Upper lobe of left lung (tissue), 6 donors: ENCODE data around the gene LBR. TPM values are rescaled to one million over a fixed set of nuclear protein-coding genes. Genes with fewer than 3 reads are reported as not detected.
A peak's percentile ranks its signal among the peaks of the same experiment; 100 is the strongest.
"Not testable (repeated sequence)": the region's sequence is repeated elsewhere in the genome, so short reads cannot be mapped to it uniquely, and the experiment has no call there.

Experiments
- ATAC-seq, 2 donors: fragments of 200-7000 bp; cut with Tn5 transposase; one replicate each; pipeline ENCODE4 v1.9.1; 2022; ENCODE audit warnings: mild to moderate bottlenecking in 2 of 2, moderate library complexity in 2 of 2; ENCODE audit not compliant: low FRiP score in 2 of 2
- DNase-seq, 2 donors: peaks; one replicate each; pipeline ENCODE4 v3.0.0-alpha.2; 2019 to 2020
- H3K27ac ChIP-seq, 4 donors: fragments of 200-600 bp; sonication (generic); one replicate each; pipeline ENCODE4 v1.5.1; 2016 to 2019
- H3K27me3 ChIP-seq, 4 donors: fragments of 200-600 bp; sonication (generic); one replicate each; pipeline ENCODE4 v1.5.1; 2017 to 2019
- H3K36me3 ChIP-seq, 4 donors: fragments of 200-600 bp; sonication (generic); one replicate each; pipeline ENCODE4 v1.5.1; 2016 to 2019
- H3K4me1 ChIP-seq, 4 donors: fragments of 200-600 bp; sonication (generic); one replicate each; pipeline ENCODE4 v1.5.1; 2018 to 2019
- H3K4me3 ChIP-seq, 4 donors: fragments of 200-600 bp; sonication (generic); one replicate each; pipeline ENCODE4 v1.5.1; 2017 to 2019; ENCODE audit warnings: mild to moderate bottlenecking in 2 of 4, moderate library complexity in 1 of 4
- H3K9me3 ChIP-seq, 4 donors: fragments of 200-600 bp; sonication (generic); one replicate each; pipeline ENCODE4 v1.5.1; 2018 to 2019
- CTCF ChIP-seq, 6 experiments: fragments of 450-650 bp in 4 of 6; fragments of 200-600 bp in 2 of 6; sonication (generic) in 2 of 6; IDR thresholded peaks; one replicate each; pipeline ENCODE4 v1.5.1; 2016 to 2019; ENCODE audit warnings: antibody characterized with exemption in 6 of 6
- EP300 ChIP-seq, 4 donors: sonication (generic); formaldehyde crosslinking; IDR thresholded peaks; one replicate each; pipeline ENCODE4 v1.5.1; 2017; ENCODE audit warnings: antibody characterized with exemption in 4 of 4, control low read depth in 2 of 4
- POLR2A ChIP-seq, 4 donors: fragments of 450-650 bp; IDR thresholded peaks; one replicate each; pipeline ENCODE4 v1.5.1; 2016 to 2017; ENCODE audit warnings: antibody characterized with exemption in 4 of 4, mild to moderate bottlenecking in 2 of 4
- POLR2AphosphoS5 ChIP-seq, 2 donors: sonication (generic); formaldehyde crosslinking; IDR thresholded peaks; one replicate each; pipeline ENCODE4 v1.5.1; 2017; ENCODE audit warnings: antibody characterized with exemption in 2 of 2
- WGBS, 2 donors: methylation state at CpG; one replicate each; pipeline ENCODE4 v1.1.5; 2017 to 2018; 5-methylcytosine and 5-hydroxymethylcytosine counted together
- total RNA-seq, 6 donors: library from RNA; depleted of rRNA in 4 of 6; stranded (reverse); fragments of >200 nt in 4 of 6; gene quantifications; one replicate each; pipeline versions ENCODE4 v1.1.0 to v1.2.1, GENCODE V29; 2016 to 2021
- donor health status: DM: no; HTN: no; CAD: no; lungs with moderate emphysema.
- donor health status: DM: no; HTN: yes; CAD: no; lungs with severe emphysema.

The LBR gene
- total RNA-seq, 6 donors from 2014 or later, result 32.8 to 50.3 (median 40.1) TPM

GRCh38 chr1:225474986-225475820 lies 47.4 kb upstream of the LBR start:
- Histone ChIP-seq H3K27ac (no peak overlapping the region), H3K4me3 (peak overlapping the region in 1 of 4 donors; percentile 5), H3K27me3 (no peaks in the 10 kb centered on the region), H3K4me1 (peaks cover 4 to 5% (median 4%) of the 10 kb centered on the region in 4 donors), H3K9me3 (no peaks in the 10 kb centered on the region), H3K36me3 (no peaks in the 10 kb centered on the region)
- 38 to 69% methylated on average over 22 to 37 of the region's 50 CpGs for WGBS, 2 donors
- TF ChIP-seq CTCF (IDR thresholded peaks at IDR 0.05), result peak; percentile 100
- TF ChIP-seq EP300 (IDR thresholded peaks at IDR 0.05), result no peak
- ATAC-seq (peak; percentile 95 to 98), DNase-seq (peak; percentile 77 to 96)

DNA sequence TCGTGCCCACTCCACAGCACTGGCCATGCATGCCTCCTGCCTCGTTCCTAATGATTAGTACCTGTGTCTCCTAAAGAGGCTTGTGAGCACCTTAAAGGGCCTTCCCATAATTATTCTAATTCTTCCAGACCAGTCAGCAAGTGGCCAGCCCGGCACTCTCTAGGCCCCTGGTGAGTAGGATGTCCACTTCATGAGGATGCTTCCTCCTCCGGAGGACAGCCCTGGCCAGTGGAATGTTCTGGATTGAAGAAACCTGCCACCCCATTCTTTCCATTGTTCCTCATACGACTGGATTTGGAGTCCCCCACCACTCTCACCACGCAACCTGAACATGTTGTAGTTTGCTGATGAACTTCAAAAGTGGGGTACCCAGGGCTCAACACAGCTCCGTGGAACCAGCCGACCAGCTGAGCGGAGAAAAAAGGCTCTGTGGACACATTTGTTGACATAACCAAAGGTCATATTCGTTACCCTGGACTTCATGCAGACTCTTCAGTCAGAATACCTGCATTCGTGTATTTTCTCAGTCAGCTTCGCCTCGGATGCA lies 46.7 kb upstream of the LBR start:
- no peaks in the 10 kb centered on the region for H3K9me3 ChIP-seq
- no peak for ATAC-seq
- no peak overlapping the region for H3K27ac ChIP-seq
- TF ChIP-seq EP300 (IDR thresholded peaks at IDR 0.05) (no peak), POLR2AphosphoS5 (IDR thresholded peaks at IDR 0.05) (no peak), POLR2A (IDR thresholded peaks at IDR 0.05) (no peak), CTCF (IDR thresholded peaks at IDR 0.05) (no peak)
- H3K4me3 ChIP-seq, result no peak overlapping the region
- no peaks in the 10 kb centered on the region for H3K27me3 ChIP-seq
- 46 to 54% methylated on average over 11 to 13 of the region's 13 CpGs for WGBS, 2 donors
- DNase-seq, result peak in 1 of 2 donors; percentile 14
- peaks cover 4 to 5% (median 4%) of the 10 kb centered on the region in 4 donors for H3K4me1 ChIP-seq
- no peaks in the 10 kb centered on the region for H3K36me3 ChIP-seq

GRCh38 chr1:225473676-225474438 lies 46.0 kb upstream of the LBR start:
- not testable (repeated sequence) for H3K27ac ChIP-seq, H3K4me3 ChIP-seq, ATAC-seq, H3K4me1 ChIP-seq, H3K36me3 ChIP-seq, H3K9me3 ChIP-seq, H3K27me3 ChIP-seq
- peak in 1 of 2 donors; percentile 17 for DNase-seq
- WGBS, 2 donors, result 91% methylated on average over 26 of the region's 26 CpGs

- not testable (repeated sequence) for H3K27me3 ChIP-seq, H3K4me3 ChIP-seq, ATAC-seq, H3K4me1 ChIP-seq, H3K36me3 ChIP-seq, H3K27ac ChIP-seq, H3K9me3 ChIP-seq
- 64 to 80% methylated on average over 8 of the region's 8 CpGs for WGBS, 2 donors
- peak in 1 of 2 donors; percentile 17 for DNase-seq
These were observed 45.4 kb upstream of the LBR start for GRCh38 chr1:225473266-225473665.

- peak in 1 of 2 donors; percentile 18 for DNase-seq
- 84 to 87% methylated on average over 19 to 21 of the region's 29 CpGs for WGBS, 2 donors
These were observed 43.8 kb upstream of the LBR start for GRCh38 chr1:225471453-225472301.

More at GRCh38 chr1:225471453-225472301, 43.8 kb upstream of the LBR start:
- ATAC-seq, result no peak
- Histone ChIP-seq H3K36me3 (no peaks in the 10 kb centered on the region), H3K27me3 (no peaks in the 10 kb centered on the region), H3K9me3 (no peaks in the 10 kb centered on the region), H3K4me1 (peaks cover 8 to 22% (median 19%) of the 10 kb centered on the region in 4 donors), H3K4me3 (no peak overlapping the region), H3K27ac (no peak overlapping the region)
- TF ChIP-seq POLR2AphosphoS5 (IDR thresholded peaks at IDR 0.05), result no peak
- no peak for TF ChIP-seq EP300 (IDR thresholded peaks at IDR 0.05)
- no peak for TF ChIP-seq POLR2A (IDR thresholded peaks at IDR 0.05)
- no peak for TF ChIP-seq CTCF (IDR thresholded peaks at IDR 0.05)
